ENCODE data around the gene SNPH. TPM values are rescaled to one million over a fixed set of nuclear protein-coding genes. Genes with fewer than 3 reads are reported as not detected.

SNPH gene
- total RNA-seq, 1 donor from 2014 or later = 6.9 TPM

- intact Hi-C loops (cut with DNase I) = no loop called here
- no peak for DNase-seq (ENCODE audit: low spot score)
Measured at GRCh38 chr20:1302685-1303541, 36.8 kb downstream of the SNPH start.

- DNase-seq (ENCODE audit: low spot score) = no peak
- intact Hi-C loops (cut with DNase I) = no loop called here
Measured at GRCh38 chr20:1304710-1305515, 38.8 kb downstream of the SNPH start.

GRCh38 chr20:1305712-1306111 lies 39.6 kb downstream of the SNPH start:
- intact Hi-C loops (cut with DNase I) = no loop called here
- DNase-seq (ENCODE audit: low spot score) = no peak

- intact Hi-C loops (cut with DNase I) = no loop called here
- no peak for DNase-seq (ENCODE audit: low spot score)
Measured at GRCh38 chr20:1306316-1307135, 40.4 kb downstream of the SNPH start.

GRCh38 chr20:1307171-1307570 lies 41.1 kb downstream of the SNPH start:
- no peak for DNase-seq (ENCODE audit: low spot score)
- intact Hi-C loops (cut with DNase I) = no loop called here

GRCh38 chr20:1307571-1307971 lies 41.5 kb downstream of the SNPH start:
- intact Hi-C loops (cut with DNase I) = no loop called here

GRCh38 chr20:1308067-1308701 lies 42.1 kb downstream of the SNPH start:
- intact Hi-C loops (cut with DNase I) = no loop called here
- no peak for DNase-seq (ENCODE audit: low spot score)

More at GRCh38 chr20:1307571-1307971, 41.5 kb downstream of the SNPH start:
- DNase-seq (ENCODE audit: low spot score) = no peak

- intact Hi-C loops (cut with DNase I) = no loop called here
- DNase-seq (ENCODE audit: low spot score) = no peak
Measured at GRCh38 chr20:1308702-1309095, 42.6 kb downstream of the SNPH start.

GRCh38 chr20:1309439-1309847 lies 43.3 kb downstream of the SNPH start:
- intact Hi-C loops (cut with DNase I) = no loop called here
- DNase-seq (ENCODE audit: low spot score) = no peak

GRCh38 chr20:1310071-1310470 lies 44.0 kb downstream of the SNPH start:
- intact Hi-C loops (cut with DNase I) = no loop called here
- DNase-seq (ENCODE audit: low spot score) = no peak

GRCh38 chr20:1310506-1311190 lies 44.6 kb downstream of the SNPH start:
- intact Hi-C loops (cut with DNase I) = no loop called here
- DNase-seq (ENCODE audit: low spot score) = no peak

GRCh38 chr20:1312308-1312707 lies 46.2 kb downstream of the SNPH start:
- DNase-seq (ENCODE audit: low spot score) = no peak
- intact Hi-C loops (cut with DNase I) = no loop called here

- no peak for DNase-seq (ENCODE audit: low spot score)
- intact Hi-C loops (cut with DNase I) = loop anchor here (1.0 kb wide), 1 partner anchor 124 kb away; no protein-coding TSS in a partner anchor
Measured at GRCh38 chr20:1312904-1313235, 46.8 kb downstream of the SNPH start.

- peak; percentile 85 for DNase-seq (ENCODE audit: low spot score)
- intact Hi-C loops (cut with DNase I) = loop anchor here (1.0 kb wide), 1 partner anchor 124 kb away; no protein-coding TSS in a partner anchor
Measured at GRCh38 chr20:1313236-1313964, 47.3 kb downstream of the SNPH start.

GRCh38 chr20:1315804-1316203 lies 49.7 kb downstream of the SNPH start:
- no peak for DNase-seq (ENCODE audit: low spot score)
- intact Hi-C loops (cut with DNase I) = no loop called here

- no peak for DNase-seq (ENCODE audit: low spot score)
- intact Hi-C loops (cut with DNase I) = no loop called here
Measured at GRCh38 chr20:1317545-1318255, 51.6 kb downstream of the SNPH start.

GRCh38 chr20:1319051-1319450 lies 53.0 kb downstream of the SNPH start:
- no peak for DNase-seq (ENCODE audit: low spot score)
- intact Hi-C loops (cut with DNase I) = no loop called here

- DNase-seq (ENCODE audit: low spot score) = no peak
- intact Hi-C loops (cut with DNase I) = no loop called here
Measured at GRCh38 chr20:1319462-1319861, 53.4 kb downstream of the SNPH start.
